ENCODE data around the gene SNX24.

DNA sequence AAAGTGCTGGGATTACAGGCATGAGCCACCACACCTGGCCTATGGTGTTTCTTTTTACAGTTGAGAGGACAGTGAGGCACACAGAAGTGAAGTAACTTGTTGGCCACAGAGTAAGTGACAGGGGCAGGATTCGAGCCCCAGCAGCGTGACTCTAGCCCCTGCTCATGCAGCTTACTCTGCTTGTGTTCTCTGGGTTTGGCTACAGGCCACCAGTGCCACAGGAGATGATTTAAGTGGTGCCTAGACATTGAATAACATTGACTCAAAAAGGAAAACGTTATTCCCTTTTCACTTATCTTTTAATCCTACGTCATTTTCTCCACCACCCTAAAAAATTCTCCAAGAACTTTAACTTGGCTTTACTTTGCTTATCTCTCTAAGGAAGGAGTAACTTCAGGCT lies 61.4 kb downstream of the SNX24 start:
- TF ChIP-seq, protein P1, sequence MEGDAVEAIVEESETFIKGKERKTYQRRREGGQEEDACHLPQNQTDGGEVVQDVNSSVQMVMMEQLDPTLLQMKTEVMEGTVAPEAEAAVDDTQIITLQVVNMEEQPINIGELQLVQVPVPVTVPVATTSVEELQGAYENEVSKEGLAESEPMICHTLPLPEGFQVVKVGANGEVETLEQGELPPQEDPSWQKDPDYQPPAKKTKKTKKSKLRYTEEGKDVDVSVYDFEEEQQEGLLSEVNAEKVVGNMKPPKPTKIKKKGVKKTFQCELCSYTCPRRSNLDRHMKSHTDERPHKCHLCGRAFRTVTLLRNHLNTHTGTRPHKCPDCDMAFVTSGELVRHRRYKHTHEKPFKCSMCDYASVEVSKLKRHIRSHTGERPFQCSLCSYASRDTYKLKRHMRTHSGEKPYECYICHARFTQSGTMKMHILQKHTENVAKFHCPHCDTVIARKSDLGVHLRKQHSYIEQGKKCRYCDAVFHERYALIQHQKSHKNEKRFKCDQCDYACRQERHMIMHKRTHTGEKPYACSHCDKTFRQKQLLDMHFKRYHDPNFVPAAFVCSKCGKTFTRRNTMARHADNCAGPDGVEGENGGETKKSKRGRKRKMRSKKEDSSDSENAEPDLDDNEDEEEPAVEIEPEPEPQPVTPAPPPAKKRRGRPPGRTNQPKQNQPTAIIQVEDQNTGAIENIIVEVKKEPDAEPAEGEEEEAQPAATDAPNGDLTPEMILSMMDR (conservative IDR thresholded peaks at IDR 0.05; ENCODE audit: low read depth in 2 of 2): no peak
- no peak for TF ChIP-seq EZH2 (IDR thresholded peaks at IDR 0.05; ENCODE audit: low read depth, unreplicated experiment)
- no peak for TF ChIP-seq JUNB (IDR thresholded peaks at IDR 0.05; ENCODE audit: unreplicated experiment)
- TF ChIP-seq, protein P2, sequence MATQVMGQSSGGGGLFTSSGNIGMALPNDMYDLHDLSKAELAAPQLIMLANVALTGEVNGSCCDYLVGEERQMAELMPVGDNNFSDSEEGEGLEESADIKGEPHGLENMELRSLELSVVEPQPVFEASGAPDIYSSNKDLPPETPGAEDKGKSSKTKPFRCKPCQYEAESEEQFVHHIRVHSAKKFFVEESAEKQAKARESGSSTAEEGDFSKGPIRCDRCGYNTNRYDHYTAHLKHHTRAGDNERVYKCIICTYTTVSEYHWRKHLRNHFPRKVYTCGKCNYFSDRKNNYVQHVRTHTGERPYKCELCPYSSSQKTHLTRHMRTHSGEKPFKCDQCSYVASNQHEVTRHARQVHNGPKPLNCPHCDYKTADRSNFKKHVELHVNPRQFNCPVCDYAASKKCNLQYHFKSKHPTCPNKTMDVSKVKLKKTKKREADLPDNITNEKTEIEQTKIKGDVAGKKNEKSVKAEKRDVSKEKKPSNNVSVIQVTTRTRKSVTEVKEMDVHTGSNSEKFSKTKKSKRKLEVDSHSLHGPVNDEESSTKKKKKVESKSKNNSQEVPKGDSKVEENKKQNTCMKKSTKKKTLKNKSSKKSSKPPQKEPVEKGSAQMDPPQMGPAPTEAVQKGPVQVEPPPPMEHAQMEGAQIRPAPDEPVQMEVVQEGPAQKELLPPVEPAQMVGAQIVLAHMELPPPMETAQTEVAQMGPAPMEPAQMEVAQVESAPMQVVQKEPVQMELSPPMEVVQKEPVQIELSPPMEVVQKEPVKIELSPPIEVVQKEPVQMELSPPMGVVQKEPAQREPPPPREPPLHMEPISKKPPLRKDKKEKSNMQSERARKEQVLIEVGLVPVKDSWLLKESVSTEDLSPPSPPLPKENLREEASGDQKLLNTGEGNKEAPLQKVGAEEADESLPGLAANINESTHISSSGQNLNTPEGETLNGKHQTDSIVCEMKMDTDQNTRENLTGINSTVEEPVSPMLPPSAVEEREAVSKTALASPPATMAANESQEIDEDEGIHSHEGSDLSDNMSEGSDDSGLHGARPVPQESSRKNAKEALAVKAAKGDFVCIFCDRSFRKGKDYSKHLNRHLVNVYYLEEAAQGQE (IDR thresholded peaks at IDR 0.05; ENCODE audit: unreplicated experiment): no peak
- no peak for TF ChIP-seq EZH2phosphoT487 (IDR thresholded peaks at IDR 0.05; ENCODE audit: unreplicated experiment)
- no peak for TF ChIP-seq POLR2AphosphoS5 (IDR thresholded peaks at IDR 0.05; ENCODE audit: low read depth)
- no peak for TF ChIP-seq ZNF331 (CRISPR knock-in tag; IDR thresholded peaks at IDR 0.05; ENCODE audit: low read depth)
- no peak for TF ChIP-seq CREB1 (CRISPR knock-in tag; IDR thresholded peaks at IDR 0.05; ENCODE audit: low read depth)
- TF ChIP-seq, protein P3, sequence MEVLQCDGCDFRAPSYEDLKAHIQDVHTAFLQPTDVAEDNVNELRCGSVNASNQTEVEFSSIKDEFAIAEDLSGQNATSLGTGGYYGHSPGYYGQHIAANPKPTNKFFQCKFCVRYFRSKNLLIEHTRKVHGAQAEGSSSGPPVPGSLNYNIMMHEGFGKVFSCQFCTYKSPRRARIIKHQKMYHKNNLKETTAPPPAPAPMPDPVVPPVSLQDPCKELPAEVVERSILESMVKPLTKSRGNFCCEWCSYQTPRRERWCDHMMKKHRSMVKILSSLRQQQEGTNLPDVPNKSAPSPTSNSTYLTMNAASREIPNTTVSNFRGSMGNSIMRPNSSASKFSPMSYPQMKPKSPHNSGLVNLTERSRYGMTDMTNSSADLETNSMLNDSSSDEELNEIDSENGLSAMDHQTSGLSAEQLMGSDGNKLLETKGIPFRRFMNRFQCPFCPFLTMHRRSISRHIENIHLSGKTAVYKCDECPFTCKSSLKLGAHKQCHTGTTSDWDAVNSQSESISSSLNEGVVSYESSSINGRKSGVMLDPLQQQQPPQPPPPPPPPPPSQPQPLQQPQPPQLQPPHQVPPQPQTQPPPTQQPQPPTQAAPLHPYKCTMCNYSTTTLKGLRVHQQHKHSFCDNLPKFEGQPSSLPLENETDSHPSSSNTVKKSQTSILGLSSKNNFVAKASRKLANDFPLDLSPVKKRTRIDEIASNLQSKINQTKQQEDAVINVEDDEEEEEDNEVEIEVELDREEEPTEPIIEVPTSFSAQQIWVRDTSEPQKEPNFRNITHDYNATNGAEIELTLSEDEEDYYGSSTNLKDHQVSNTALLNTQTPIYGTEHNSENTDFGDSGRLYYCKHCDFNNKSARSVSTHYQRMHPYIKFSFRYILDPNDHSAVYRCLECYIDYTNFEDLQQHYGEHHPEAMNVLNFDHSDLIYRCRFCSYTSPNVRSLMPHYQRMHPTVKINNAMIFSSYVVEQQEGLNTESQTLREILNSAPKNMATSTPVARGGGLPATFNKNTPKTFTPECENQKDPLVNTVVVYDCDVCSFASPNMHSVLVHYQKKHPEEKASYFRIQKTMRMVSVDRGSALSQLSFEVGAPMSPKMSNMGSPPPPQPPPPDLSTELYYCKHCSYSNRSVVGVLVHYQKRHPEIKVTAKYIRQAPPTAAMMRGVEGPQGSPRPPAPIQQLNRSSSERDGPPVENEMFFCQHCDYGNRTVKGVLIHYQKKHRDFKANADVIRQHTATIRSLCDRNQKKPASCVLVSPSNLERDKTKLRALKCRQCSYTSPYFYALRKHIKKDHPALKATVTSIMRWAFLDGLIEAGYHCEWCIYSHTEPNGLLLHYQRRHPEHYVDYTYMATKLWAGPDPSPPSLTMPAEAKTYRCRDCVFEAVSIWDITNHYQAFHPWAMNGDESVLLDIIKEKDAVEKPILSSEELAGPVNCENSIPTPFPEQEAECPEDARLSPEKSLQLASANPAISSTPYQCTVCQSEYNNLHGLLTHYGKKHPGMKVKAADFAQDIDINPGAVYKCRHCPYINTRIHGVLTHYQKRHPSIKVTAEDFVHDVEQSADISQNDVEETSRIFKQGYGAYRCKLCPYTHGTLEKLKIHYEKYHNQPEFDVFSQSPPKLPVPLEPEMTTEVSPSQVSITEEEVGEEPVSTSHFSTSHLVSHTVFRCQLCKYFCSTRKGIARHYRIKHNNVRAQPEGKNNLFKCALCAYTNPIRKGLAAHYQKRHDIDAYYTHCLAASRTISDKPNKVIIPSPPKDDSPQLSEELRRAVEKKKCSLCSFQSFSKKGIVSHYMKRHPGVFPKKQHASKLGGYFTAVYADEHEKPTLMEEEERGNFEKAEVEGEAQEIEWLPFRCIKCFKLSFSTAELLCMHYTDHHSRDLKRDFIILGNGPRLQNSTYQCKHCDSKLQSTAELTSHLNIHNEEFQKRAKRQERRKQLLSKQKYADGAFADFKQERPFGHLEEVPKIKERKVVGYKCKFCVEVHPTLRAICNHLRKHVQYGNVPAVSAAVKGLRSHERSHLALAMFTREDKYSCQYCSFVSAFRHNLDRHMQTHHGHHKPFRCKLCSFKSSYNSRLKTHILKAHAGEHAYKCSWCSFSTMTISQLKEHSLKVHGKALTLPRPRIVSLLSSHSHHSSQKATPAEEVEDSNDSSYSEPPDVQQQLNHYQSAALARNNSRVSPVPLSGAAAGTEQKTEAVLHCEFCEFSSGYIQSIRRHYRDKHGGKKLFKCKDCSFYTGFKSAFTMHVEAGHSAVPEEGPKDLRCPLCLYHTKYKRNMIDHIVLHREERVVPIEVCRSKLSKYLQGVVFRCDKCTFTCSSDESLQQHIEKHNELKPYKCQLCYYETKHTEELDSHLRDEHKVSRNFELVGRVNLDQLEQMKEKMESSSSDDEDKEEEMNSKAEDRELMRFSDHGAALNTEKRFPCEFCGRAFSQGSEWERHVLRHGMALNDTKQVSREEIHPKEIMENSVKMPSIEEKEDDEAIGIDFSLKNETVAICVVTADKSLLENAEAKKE (CRISPR knock-in tag; IDR thresholded peaks at IDR 0.05): no peak
- TF ChIP-seq ZNF114 (CRISPR knock-in tag; IDR thresholded peaks at IDR 0.05): no peak

Data from GM23338 (cell line).